ENCODE data around the gene HECW1.

DNA sequence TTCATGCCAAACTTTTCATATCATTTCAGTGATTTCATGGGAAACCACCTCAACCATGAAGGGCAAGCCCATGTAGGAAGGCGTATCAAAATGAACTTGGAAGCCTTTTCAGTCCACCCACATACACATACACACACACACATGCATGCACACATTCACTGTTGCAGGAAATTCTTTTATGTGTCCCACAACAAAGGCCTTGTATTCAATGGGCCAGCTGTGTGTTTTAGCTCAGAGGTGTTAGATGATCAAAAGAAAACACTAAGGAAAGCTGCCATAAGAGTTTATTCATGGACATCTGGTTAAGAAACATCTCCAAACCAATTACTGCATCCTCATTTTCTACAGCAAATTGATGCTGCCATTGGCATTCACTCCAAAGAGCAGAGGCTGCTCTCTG is 396.0 kb downstream of the HECW1 start:
- TF ChIP-seq, protein P1, sequence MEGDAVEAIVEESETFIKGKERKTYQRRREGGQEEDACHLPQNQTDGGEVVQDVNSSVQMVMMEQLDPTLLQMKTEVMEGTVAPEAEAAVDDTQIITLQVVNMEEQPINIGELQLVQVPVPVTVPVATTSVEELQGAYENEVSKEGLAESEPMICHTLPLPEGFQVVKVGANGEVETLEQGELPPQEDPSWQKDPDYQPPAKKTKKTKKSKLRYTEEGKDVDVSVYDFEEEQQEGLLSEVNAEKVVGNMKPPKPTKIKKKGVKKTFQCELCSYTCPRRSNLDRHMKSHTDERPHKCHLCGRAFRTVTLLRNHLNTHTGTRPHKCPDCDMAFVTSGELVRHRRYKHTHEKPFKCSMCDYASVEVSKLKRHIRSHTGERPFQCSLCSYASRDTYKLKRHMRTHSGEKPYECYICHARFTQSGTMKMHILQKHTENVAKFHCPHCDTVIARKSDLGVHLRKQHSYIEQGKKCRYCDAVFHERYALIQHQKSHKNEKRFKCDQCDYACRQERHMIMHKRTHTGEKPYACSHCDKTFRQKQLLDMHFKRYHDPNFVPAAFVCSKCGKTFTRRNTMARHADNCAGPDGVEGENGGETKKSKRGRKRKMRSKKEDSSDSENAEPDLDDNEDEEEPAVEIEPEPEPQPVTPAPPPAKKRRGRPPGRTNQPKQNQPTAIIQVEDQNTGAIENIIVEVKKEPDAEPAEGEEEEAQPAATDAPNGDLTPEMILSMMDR (conservative IDR thresholded peaks at IDR 0.05; ENCODE audit: low read length): no peak
- TF ChIP-seq EZH2phosphoT487 (IDR thresholded peaks at IDR 0.05; ENCODE audit: borderline replicate concordance): no peak
